Breast epithelium (tissue), 3 donors: ENCODE measurements around the gene INSIG1.

Source experiments
- POLR2AphosphoS5 ChIP-seq, 3 donors: sonication (generic); formaldehyde crosslinking; IDR thresholded peaks; one replicate each; pipeline ENCODE4 v1.6.1; 2017; ENCODE audit warnings: antibody characterized with exemption in 3 of 3
- TF ChIP-seq, protein P1 (sequence below), 3 donors: fragments of 450-650 bp; IDR thresholded peaks; one replicate each; pipeline ENCODE4 v1.5.1; 2016 to 2017; ENCODE audit warnings: antibody characterized with exemption in 3 of 3, mild to moderate bottlenecking in 3 of 3, moderate library complexity in 3 of 3

- TF ChIP-seq, protein P1, sequence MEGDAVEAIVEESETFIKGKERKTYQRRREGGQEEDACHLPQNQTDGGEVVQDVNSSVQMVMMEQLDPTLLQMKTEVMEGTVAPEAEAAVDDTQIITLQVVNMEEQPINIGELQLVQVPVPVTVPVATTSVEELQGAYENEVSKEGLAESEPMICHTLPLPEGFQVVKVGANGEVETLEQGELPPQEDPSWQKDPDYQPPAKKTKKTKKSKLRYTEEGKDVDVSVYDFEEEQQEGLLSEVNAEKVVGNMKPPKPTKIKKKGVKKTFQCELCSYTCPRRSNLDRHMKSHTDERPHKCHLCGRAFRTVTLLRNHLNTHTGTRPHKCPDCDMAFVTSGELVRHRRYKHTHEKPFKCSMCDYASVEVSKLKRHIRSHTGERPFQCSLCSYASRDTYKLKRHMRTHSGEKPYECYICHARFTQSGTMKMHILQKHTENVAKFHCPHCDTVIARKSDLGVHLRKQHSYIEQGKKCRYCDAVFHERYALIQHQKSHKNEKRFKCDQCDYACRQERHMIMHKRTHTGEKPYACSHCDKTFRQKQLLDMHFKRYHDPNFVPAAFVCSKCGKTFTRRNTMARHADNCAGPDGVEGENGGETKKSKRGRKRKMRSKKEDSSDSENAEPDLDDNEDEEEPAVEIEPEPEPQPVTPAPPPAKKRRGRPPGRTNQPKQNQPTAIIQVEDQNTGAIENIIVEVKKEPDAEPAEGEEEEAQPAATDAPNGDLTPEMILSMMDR (IDR thresholded peaks at IDR 0.05) = no peak
- no peak for TF ChIP-seq POLR2AphosphoS5 (IDR thresholded peaks at IDR 0.05)
Observed at GRCh38 chr7:155291729-155292128, 5.9 kb upstream of the INSIG1 start.
